Measurements from ENCODE around the gene POLR1H.
A peak's percentile ranks its signal among the peaks of the same experiment; 100 is the strongest.

POLR1H gene

DNA sequence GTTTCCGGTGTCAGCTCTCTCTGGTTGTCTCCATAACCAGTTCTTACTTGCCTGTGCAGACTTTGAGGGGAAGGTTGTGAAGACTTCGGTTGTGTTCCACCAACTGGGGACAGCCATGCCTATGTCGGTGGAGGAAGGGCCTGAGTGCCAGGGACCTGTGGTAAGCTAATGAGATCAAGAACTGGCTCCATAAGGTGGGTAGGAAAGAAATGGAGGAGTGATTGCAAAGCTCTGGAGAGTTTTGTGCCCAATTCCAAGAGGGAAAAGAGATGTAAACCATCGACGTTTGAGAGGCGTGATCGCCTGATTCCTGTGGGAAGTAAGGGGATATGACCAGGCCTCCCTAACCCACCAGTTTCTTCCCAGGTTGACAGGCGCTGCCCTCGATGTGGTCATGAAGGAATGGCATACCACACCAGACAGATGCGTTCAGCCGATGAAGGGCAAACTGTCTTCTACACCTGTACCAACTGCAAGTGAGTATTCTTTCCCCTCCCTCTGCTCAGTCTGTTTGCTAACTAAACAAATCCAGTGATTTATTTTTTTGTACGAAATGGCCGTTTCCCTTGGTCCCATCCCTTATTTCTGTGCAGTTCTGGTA, 893 bp downstream of the POLR1H start:
- DNase-seq (ENCODE audit: low read depth in 2 of 2): no peak

GRCh38 chr6:30062471-30063178, 1.6 kb downstream of the POLR1H start:
- DNase-seq (ENCODE audit: low read depth in 2 of 2): no peak

GRCh38 chr6:30063315-30063714, 2.2 kb downstream of the POLR1H start:
- DNase-seq (ENCODE audit: low read depth in 2 of 2): no peak

DNA sequence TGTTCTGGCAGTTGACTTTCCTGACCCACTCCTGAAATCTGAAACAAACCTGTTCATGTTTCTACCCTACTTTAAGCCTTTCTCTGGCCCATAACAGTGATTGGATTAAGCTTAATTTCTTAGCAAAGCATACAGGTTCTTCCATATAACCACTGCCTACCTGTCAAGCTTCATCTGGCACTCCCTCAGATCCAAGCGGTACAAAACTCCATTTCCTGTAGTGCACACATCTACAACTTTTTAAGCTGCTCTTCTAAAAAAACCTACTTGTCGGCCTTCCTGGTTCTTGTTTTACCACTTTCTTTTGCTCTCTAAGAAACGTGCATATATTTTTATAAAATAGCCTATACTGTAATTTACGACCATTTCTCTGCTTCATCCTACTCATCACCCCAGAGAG, 5.0 kb downstream of the POLR1H start:
- no peak for DNase-seq (ENCODE audit: low read depth in 2 of 2)

- DNase-seq (ENCODE audit: low read depth in 2 of 2): peak; percentile 95 to 97
Observed at GRCh38 chr6:30066577-30067459, 5.8 kb downstream of the POLR1H start, which contains the start of gene PPP1R11. Gene PPP1R11, plus strand, starts transcription at chr6:30067198. Its CDS starts 213 bp downstream, at chr6:30067411.

DNA sequence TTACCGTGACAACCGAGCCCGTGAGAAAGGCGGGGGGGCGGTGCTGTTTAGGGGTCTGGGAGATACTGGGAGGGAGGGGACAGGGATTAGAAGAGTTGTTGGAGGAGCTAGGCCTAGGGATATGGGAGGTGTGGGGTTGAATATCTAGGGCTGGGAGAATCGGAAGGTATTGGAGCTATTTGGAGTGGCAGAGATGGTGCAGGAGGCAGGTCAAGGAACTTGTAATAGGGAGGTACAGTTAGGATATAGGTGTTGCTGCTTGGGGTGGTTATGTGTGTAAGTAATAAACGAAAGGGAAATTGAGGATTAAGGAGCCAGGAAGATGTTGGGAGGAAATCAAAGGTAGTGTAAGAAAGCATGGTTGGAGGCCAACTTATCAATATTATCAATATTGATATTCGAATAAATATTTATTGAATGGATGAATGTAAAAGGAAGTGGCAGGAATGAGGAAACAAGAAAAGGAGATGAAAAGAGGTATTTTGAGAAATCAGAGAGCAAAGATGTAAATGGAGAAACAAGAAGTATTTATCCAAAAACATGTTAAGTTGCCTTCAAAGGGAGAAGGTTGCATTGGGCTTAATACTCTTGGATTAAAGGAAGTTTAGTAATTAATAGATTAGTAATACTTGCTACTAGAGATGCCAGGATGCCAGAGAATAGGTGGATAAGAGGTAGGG, 6.5 kb downstream of the POLR1H start:
- DNase-seq (ENCODE audit: low read depth in 2 of 2): no peak

DNA sequence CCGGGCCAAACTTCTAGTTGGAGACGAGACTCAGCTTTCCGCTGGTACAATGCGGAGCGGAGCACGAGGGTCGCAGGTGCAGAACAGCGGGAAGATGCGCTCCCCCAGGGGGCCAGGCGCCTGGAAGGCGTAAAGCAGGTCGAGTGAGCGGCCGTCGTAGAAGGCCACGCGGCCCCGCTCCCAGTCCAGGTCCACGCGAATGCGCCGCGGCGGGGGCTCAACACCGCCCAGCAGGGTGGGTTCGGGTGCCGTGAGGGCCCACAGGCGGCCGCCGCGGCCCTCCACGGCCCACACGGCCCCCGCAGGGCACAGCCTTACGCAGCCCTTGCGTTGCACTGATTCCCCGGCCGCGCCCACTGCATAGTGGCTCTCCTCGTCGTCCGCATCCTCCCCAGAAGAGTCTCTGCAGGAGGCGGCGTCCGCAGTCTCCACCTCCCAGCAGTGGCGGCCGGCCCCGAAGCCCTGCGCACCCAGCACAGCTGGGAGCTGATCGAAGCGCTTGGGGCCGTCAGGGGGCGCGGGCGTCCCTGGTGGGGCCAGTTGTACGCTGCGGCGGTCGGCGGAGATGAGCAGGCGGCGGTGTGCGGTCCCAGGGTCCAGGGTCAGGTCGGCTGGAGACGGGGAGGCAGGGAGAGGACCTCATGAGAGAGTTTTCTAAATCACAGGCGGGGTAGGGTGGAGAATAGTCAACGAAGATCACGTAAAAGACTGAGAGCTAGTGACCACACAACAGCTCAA, 10.2 kb downstream of the POLR1H start:
- DNase-seq (ENCODE audit: low read depth in 2 of 2): no peak

DNA sequence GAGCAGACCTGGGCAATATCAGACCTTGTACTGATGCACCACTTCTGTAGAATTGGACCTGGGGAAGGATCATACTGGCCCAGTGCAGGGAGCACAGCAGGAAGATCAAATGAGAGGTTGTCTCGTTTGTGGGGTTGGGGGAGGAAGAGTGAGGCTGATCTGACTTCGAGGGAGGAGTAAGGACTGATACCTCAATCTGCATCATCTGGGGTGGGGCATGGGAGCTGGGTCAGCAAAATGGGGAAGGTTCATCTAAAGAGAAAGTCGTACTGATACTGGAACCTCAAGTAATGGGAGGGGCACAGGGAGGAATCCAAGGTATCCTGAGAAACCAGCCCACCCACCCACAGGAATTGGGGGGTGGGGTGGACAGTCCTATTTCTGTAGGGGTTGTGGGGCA, 10.8 kb downstream of the POLR1H start:
- DNase-seq (ENCODE audit: low read depth in 2 of 2): no peak

DNA sequence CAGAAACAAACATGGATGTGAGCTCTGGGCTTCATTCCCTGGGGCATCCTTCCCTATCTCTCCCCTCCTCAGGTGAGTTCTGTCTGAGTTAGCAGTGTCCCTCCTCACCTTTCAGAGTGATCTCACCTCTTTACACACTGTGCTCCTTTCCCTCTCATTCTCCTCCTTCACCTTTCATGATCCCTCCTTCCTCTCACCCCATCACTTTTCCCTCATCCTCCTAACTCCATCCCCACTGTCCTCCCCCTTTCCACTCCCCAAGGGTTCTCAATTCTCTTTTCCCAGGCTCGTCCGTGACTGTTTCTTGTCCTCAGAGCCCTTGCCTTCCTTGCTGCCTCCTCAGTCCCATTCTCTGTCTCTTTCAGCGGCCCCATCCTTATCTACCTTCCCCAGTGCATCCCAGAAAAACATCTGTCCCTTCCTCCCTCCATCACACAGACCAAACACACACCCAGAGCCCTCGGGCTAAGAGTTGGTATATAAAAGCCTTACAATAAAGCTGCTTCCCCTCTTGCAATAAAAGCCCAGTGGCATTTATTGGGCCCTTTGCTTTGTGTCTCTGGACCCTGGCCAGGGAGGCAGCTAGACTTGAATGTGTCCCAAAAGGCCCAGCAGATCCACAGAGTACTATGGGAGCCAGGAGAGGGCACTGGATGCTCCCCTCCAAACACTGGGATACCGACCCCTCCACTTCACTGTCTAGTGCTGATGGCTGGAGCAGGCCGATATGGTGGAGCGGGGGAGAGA, 12.6 kb downstream of the POLR1H start:
- no peak for DNase-seq (ENCODE audit: low read depth in 2 of 2)

DNA sequence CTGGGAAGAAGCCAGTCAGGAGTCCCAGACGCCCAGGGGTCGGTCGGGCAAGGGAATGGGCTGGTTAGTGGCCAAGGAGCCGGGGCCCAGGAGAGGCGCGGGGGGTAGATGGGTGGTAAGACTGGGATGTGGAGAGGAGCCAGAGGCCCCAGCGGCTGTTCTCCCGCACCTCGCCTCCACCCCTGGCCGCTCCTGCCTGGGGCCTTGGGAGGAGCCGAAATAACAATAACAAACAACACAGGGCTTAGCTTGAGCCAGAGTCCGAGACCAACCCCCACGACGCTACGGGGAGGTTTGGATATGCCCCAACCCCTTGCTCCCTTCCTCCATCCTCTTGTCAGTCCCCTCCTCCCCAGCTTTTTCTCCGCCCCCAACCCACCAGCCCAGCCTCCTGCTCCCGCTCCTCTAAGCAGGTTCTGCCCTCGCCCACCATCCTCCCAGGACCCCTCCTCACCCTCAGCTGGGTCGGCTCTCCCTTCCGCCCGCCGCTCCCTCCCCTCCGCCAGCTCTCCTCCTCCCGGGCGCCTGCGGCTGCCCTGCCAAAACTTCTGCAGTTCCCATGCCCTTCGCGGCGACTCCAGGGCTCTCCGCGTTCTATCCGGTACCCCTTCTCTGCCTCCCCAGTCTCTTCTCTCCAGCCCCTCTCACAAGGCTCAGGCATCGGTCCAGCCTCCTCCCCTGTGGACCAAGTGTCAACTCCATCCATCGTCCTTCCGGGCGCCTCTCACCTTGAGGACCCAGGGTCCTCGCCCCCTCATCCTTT, 13.4 kb downstream of the POLR1H start:
- no peak for DNase-seq (ENCODE audit: low read depth in 2 of 2)

GRCh38 chr6:30075094-30075789, 14.2 kb downstream of the POLR1H start, which contains the start of gene RNF39:
Gene RNF39, minus strand, starts transcription at chr6:30075769. Its CDS starts 184 bp downstream, at chr6:30075585.
- no peak for DNase-seq (ENCODE audit: low read depth in 2 of 2)

DNA sequence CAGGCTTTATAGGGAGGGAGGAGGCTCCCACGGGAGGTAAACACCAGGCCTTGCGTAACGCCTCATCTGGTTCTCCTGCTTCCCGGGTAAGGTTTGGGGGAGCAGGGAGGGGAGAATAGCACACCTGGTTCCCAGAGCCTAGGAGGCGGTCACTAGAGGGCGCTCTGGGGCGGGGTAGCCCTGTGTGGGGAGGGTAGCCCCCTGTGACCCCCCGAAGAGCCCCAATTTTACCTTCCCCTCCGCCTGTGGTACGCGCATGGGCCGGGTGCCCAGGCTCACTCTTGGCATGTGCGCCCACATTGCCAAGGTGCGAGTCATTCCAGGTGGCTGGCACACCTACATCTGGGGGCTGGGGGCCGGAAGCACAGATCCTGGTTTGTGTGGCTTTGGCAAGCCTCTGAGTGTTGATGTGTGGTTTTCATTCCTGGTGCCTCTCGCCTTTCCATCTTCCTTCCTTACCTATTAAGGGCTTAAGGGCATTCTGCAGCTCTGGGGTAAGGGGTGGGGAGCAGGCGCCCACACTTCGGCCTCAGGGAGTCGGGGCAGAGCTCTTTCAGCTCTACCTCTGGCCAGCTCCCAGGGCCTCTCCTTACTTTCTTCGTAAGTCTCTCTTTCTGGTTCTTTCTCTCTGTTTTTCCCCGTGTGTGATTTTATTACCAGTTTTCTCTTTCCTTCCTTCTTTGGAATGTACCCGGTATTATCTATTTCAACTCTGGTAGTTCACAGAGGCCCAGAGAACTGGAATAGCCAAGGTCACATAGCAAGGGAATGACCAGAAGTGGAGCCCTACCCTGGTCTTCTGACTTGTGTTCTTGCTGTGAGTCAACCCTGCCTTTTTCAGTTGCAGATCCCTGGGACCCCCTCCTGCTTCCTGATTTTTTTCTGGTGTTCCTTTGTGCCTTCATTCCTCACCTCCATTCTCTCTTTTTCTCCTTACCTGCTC, 15.0 kb downstream of the POLR1H start:
- DNase-seq (ENCODE audit: low read depth in 2 of 2): no peak

DNA sequence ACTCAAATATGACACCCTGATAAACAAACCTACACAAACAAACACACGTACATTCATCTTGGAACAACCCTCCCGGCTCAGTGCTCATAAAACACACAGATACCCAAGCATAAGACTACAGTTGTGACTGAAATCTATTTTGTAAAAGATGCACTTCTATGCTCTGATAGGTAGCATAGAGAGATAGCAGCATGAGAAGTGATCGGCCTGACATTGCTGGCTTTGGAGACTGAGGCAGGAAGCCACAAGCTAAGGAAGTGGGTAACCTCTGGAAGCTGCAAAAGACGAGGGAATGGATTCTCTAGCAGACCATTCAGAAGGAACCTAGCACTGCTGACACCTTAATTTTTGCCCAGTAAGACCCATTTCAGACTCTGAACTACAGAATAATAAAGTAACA, 16.2 kb downstream of the POLR1H start:
- no peak for DNase-seq (ENCODE audit: low read depth in 2 of 2)

DNA sequence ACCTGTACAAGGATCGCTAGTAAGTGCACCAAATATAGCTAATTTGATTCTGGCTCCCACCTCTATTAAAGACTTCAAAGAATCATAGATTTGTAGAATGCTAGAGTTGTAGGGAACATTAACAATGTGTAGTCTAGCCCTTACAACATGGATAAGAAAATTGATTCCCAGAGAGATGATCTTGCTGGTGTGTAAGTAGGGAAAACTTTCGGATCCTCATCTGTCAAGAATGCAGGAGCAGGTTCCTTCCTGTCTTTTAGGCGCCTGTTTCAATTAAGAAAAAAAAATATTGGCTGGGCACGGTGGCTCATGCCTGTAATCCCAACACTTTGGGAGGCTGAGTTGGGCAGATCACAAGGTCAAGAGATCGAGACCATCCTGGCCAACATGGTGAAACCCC, 26.8 kb downstream of the POLR1H start:
- DNase-seq (ENCODE audit: low read depth in 2 of 2): no peak

- no peak for DNase-seq (ENCODE audit: low read depth in 2 of 2)
Observed at GRCh38 chr6:30091577-30092381, 30.7 kb downstream of the POLR1H start.

DNA sequence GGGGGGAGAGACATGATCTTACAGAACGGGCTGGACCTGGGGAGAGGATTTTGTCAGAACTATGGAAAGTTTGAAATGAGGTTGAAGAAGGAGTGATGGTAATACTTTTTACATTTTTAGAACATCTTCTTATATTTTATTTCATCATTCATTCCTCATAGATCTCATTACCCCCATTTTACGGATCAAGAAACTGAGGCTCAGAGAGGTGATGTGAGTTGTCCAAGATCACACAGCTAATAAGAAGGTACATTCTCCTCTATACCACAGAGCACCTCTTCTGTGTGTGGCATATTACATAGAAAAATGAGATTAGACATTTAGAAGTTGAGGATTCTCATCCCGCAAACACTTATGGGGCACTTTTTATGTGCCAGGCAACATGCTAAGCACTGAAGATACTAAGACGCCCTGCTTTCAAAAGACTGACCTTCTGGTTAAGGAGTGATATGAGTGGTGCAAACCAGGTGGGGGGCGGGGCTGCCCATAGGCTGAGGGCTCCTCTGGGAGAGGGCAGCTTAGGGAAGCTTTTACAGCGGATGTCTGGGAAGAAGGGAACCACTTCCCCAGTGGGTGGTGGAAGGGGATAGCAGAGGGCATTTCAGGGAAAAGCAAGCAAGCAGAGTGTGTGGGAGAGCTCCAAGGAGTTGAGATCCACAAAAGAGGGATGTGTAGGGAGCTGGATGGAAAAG, 31.9 kb downstream of the POLR1H start:
- DNase-seq (ENCODE audit: low read depth in 2 of 2): no peak
